Measurements from ENCODE around the gene ATG7.

GRCh38 chr3:11575677-11576076 lies 303.5 kb downstream of the ATG7 start:
- TF ChIP-seq RBAK (tag by site-specific recombination; IDR thresholded peaks at IDR 0.05) (no peak), ZNF585B (tag by site-specific recombination; IDR thresholded peaks at IDR 0.05) (no peak), ZNF629 (tag by site-specific recombination; IDR thresholded peaks at IDR 0.05) (no peak), CTCF (tag by site-specific recombination; IDR thresholded peaks at IDR 0.05) (no peak), HOXC10 (CRISPR knock-in tag; IDR thresholded peaks at IDR 0.05) (no peak), ZNF24 (tag by site-specific recombination; IDR thresholded peaks at IDR 0.05) (no peak), REST (tag by site-specific recombination; IDR thresholded peaks at IDR 0.05) (no peak), TRIM28 (IDR thresholded peaks at IDR 0.05; ENCODE audit: borderline replicate concordance, low read length) (no peak), PBX3 (CRISPR knock-in tag; IDR thresholded peaks at IDR 0.05) (no peak), HOXA7 (CRISPR knock-in tag; IDR thresholded peaks at IDR 0.05; ENCODE audit: borderline replicate concordance) (no peak), YY1 (tag by site-specific recombination; IDR thresholded peaks at IDR 0.05) (no peak), ZNF791 (tag by site-specific recombination; IDR thresholded peaks at IDR 0.05) (no peak), ZNF792 (tag by site-specific recombination; IDR thresholded peaks at IDR 0.05) (no peak)
